T-helper 2 cell treated with Interferon-gamma antibody and Interleukin-4, amounts not matched to agents 5 μg/mL and 100 μg/mL, for 36 hours (primary cell): ENCODE measurements around the gene SRSF3.
"Not testable (repeated sequence)": the region's sequence is repeated elsewhere in the genome, so short reads cannot be mapped to it uniquely, and the experiment has no call there.

ENCODE experiments used
- DNase-seq: peaks from one replicate; pipeline ENCODE4 v3.0.0; 2021; ENCODE audit warnings: low spot score
- H3K27ac Mint-ChIP-seq: one replicate; pipeline ENCODE4 v1.8.0; 2021; ENCODE audit warnings: mild to moderate bottlenecking, mixed read lengths
- H3K27me3 Mint-ChIP-seq: one replicate; pipeline ENCODE4 v1.8.0; 2021; ENCODE audit warnings: low read depth, mixed read lengths
- H3K36me3 Mint-ChIP-seq: one replicate; pipeline ENCODE4 v1.8.0; 2021; ENCODE audit warnings: low read depth, mixed read lengths
- H3K4me1 Mint-ChIP-seq: one replicate; pipeline ENCODE4 v1.8.0; 2021; ENCODE audit warnings: low read depth, mixed read lengths
- H3K4me3 Mint-ChIP-seq: one replicate; pipeline ENCODE4 v1.8.0; 2022; ENCODE audit warnings: mild to moderate bottlenecking, moderate library complexity, mixed read lengths
- H3K9me3 Mint-ChIP-seq: one replicate; pipeline ENCODE4 v1.8.0; 2021; ENCODE audit warnings: mixed read lengths

The SRSF3 gene

DNA sequence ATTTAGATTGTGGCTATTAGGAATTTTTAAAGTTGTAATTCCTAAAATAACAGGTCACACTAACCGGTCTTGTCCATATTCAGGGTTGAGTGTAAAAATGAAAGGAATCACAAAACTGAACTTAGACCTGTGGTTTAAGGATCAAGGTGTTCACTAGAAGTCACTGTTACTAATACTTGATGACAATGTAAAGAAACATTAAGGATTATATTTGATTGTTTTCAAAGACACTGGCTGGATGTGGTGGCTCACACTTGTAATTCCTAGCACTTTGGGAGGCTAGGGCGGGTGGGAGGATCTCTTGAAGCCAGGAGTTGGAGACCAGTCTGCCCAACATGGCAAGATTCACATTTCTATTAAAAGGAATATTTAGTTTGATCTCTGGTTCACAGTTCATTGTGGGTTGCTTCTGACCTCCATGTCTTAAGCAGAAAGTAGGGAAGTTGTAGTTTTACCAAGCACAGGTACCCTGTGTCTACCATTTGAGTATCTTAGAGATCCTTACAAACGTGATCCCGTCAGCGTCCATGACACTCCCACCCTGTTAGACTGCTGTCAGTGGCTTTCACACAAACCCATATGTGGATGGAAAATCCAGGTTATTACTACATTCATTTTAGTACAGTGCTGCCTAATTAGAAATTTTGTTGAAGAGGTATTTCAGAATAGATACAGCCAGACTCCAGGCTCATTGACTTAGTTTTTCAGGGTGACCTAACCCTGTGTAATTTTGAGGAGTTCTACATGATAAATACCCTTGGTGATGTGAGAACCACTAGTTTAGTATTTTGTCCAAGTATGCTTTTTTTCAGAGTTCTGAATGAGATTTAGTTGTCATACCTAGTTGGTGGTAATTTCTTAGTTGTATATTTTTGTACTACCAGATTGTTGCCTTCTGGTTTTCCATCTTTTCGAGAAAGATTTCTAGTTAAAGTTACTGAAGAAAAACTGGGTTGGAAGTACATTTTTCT is 10.2 kb downstream of the SRSF3 start:
- H3K27ac Mint-ChIP-seq, result no peak overlapping the region
- H3K4me1 Mint-ChIP-seq, result peaks cover 55% of the 10 kb centered on the region
- H3K27me3 Mint-ChIP-seq, result no peaks in the 10 kb centered on the region
- H3K36me3 Mint-ChIP-seq, result peaks cover 91% of the 10 kb centered on the region
- no peak for DNase-seq
- no peaks in the 10 kb centered on the region for H3K9me3 Mint-ChIP-seq
- peak overlapping the region; percentile 15 for H3K4me3 Mint-ChIP-seq

DNA sequence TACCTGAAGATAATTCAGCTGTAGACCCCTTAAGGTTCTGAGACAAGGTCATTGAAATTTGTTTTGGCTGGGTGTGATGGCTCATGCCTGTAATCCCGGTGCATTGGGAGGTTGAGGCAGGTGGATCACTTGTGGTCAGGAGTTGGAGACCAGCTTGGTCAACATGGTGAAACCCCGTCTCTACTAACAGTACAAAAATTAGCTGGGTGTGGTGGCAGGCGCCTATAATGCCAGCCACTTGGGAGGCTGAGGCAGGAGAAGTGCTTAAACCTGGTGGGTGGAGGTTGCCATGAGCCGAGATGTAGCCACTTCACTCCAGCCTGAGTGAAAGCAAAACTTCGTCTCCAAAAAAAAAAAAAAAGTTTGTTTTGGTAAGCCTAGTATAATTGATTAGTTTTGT is 11.0 kb downstream of the SRSF3 start:
- Mint-ChIP-seq H3K27me3 (no peaks in the 10 kb centered on the region), H3K9me3 (no peaks in the 10 kb centered on the region), H3K27ac (peak overlapping the region; percentile 20), H3K36me3 (peaks cover 88% of the 10 kb centered on the region), H3K4me1 (peaks cover 47% of the 10 kb centered on the region), H3K4me3 (no peak overlapping the region)
- no peak for DNase-seq

DNA sequence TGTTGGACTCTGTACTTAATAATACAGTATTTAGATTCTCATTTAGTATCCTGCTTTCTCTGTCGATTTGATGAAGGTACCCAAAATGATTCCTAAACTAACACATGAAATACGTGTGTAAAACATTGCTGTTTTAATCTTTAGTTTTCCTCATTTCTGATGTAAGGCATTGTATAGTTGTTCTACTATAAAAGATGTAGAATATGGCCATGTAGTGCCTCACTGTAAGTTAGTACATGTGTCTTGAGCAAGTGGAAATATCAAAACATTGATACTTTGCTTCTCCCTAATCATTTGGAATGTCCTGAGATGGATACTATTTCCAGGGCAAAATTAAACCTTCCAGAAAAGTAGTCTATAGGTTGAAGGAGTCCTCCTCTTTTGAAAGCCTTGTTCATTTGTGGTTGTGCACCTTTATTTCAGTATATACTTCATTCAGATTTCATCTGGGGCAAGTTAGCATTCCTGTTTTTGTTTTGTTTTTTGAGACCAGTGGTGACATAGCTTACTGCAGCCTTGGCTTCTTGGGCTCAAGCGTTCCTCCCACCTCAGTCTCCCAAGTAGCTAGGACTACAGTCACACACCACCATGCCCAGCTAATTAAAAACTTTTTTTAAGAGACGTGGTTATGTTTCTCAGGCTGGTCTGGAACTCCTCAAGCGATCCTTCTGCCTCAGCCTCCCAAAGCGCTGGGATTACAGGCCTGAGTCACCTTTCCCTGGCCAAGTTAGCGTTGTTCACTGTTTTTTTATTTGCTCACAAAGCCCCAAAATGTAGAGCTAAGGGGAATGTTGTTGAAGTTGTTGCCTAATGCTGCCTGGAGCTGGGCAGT is 11.6 kb downstream of the SRSF3 start:
- peaks cover 42% of the 10 kb centered on the region for H3K4me1 Mint-ChIP-seq
- no peaks in the 10 kb centered on the region for H3K27me3 Mint-ChIP-seq
- no peak overlapping the region for H3K4me3 Mint-ChIP-seq
- H3K36me3 Mint-ChIP-seq, result peaks cover 83% of the 10 kb centered on the region
- no peak for DNase-seq
- H3K9me3 Mint-ChIP-seq, result no peaks in the 10 kb centered on the region
- peak overlapping the region; percentile 43 for H3K27ac Mint-ChIP-seq

DNA sequence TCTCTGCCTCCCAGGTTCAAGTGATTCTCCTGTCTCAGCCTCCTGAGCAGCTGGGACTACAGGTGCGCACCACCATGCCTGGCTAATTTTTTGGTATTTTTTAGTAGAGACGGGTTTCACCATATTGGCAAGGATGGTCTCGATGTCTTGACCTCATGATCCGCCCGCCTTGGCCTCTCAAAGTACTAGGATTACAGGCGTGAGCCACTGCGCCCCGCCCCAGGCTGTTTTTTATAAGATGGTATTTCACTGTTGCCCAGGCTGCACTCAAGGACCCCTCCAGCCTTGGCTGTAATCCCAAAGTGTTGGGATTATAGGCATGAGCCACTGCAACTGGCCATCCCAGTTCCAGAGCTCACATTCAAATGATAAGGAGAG is 13.1 kb downstream of the SRSF3 start:
- not testable (repeated sequence) for H3K9me3 Mint-ChIP-seq, DNase-seq, H3K27me3 Mint-ChIP-seq, H3K4me3 Mint-ChIP-seq
- Mint-ChIP-seq H3K4me1 (peaks cover 36% of the 10 kb centered on the region), H3K27ac (peak overlapping the region; percentile 49), H3K36me3 (peaks cover 80% of the 10 kb centered on the region)

DNA sequence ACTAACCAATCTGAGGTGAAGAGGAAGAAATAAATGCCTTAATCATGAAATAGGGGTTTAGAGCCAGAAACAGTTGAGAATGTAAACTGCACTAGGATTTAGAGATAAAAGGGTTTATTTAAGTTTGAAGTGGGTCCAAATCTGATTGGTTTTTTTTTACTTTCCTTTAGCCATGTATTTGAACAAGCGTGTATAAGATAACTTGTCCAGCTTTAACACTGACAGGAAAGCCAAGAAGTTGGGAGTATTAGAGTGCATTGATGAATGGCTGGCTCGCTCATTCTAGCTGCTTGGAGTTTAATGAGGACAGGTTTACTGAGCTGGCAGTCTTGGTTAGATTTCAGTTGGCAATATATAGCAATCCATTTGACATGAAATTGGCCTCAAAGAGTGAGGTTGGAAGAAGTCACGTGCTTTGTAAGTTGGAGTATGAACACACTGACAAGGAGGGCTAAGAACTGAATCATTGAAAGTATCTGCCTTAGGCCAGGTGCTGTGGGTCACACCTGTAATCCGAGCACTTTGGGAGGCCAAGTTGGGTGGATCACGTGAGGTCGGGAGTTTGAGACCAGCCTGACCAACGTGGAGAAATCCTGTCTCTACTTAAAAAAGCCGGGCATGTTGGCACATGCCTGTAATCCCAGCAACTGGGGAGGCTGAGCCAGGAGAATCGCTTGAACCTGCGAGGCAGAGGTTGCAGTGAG is 13.7 kb downstream of the SRSF3 start:
- Mint-ChIP-seq H3K27ac (peak overlapping the region; percentile 55), H3K9me3 (no peaks in the 10 kb centered on the region), H3K4me1 (peaks cover 36% of the 10 kb centered on the region), H3K27me3 (no peaks in the 10 kb centered on the region), H3K4me3 (no peak overlapping the region), H3K36me3 (peaks cover 82% of the 10 kb centered on the region)
- DNase-seq, result no peak

DNA sequence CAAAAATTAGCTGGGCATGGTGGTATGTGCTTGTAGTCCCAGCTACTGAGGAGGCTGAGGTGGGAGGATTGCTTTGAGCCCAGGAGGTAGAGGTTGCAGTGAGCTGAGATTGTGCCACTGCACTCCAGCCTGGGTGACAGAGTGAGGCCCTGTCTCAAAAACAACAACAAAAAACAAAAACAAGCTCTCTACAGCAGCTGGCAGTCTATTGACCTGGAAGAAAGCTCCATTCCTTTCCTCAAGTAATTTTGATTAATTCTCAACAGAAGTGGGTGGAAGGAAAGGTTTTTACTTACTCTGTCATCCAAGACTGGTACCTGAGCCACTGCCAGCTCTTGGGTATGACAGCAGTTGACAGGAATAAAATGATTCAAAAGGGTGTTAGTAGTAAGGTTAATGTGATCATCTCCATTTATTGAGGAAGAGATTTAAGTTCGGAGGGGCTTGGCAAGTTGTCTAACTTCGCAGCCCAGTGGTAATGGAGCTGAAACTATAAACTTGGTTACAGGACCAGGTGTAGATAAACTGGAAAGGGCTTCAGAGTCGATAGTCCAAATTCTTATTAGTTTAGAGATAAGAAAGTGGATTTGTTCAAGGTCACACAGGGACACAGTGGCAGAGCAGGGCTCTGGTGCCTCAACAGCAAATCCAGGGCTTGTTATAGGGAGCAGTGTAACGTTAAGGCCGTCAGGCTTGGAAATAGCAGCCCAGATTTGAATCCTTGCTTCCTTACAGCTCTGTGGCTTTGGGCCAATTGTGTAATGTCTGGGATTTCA is 14.8 kb downstream of the SRSF3 start:
- H3K36me3 Mint-ChIP-seq, result peaks cover 77% of the 10 kb centered on the region
- no peaks in the 10 kb centered on the region for H3K9me3 Mint-ChIP-seq
- no peaks in the 10 kb centered on the region for H3K27me3 Mint-ChIP-seq
- no peak for DNase-seq
- peaks cover 26% of the 10 kb centered on the region for H3K4me1 Mint-ChIP-seq
- no peak overlapping the region for H3K4me3 Mint-ChIP-seq
- peak overlapping the region; percentile 49 for H3K27ac Mint-ChIP-seq

DNA sequence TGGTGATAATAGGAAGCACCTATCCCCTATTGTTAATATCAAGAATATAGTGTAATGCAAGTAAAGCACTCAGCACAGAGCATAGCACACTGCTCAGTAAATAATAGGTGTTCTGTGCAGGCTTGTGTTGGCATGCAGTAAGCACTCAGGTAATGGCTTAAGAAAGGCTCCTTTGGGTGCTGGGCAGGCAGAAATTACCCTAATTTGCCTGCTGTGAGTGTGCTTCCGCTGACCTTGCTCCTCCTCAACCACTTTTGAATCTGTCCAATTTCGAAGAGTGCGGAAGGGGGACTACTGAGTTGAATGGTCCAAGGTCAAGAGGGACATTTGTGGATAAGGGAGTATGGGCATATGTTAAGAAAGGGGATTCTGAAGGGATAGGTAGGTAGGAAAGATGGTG is 15.4 kb downstream of the SRSF3 start:
- Mint-ChIP-seq H3K36me3 (peaks cover 74% of the 10 kb centered on the region), H3K4me3 (no peak overlapping the region), H3K9me3 (no peaks in the 10 kb centered on the region), H3K27ac (no peak overlapping the region), H3K4me1 (peaks cover 20% of the 10 kb centered on the region), H3K27me3 (no peaks in the 10 kb centered on the region)
- no peak for DNase-seq

DNA sequence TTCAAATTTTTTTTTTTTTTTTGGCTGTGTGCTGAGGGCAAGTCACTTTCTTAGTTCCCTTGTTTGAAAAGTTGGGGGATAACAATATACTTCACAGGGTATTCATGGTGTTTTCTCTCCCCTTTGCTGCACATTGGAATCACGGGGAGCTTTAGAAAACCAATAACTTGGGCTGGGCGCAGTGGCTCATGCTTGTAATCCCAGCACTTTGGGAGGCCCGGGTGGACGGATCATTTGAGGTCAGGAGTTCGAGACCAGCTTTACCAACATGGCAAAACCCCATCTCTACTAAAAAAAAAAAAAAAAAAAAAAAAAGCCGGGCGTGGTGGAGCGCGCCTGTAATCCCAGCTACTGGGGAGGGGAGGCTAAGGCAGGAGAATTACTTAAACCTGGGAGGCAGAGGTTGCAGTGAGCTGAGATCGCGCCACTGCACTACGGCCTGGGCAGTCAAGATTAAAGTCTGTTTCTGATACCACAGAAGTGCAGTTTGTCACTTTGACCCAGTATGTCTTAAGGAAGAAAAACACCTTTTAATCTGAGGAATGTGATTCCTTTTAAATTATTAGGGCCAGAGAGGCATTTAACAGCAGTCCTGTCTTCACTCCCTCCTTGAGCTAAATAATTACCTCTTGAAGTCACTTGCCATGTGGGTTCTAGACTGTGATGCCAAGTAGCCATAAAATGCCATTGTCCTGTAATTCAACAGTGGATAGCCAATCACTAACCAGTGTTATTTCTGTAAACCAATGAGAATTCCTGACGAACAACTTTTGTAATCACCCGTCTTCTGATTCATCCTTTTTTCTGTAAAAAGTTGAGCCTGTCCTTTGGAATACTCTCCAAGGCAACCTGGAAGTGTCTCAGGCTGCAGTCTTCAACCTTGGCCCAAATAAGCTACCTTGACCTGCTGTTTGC is 16.1 kb downstream of the SRSF3 start:
- H3K9me3 Mint-ChIP-seq, result no peaks in the 10 kb centered on the region
- no peak for DNase-seq
- no peak overlapping the region for H3K4me3 Mint-ChIP-seq
- peaks cover 17% of the 10 kb centered on the region for H3K4me1 Mint-ChIP-seq
- no peaks in the 10 kb centered on the region for H3K27me3 Mint-ChIP-seq
- H3K27ac Mint-ChIP-seq, result no peak overlapping the region
- peaks cover 71% of the 10 kb centered on the region for H3K36me3 Mint-ChIP-seq

DNA sequence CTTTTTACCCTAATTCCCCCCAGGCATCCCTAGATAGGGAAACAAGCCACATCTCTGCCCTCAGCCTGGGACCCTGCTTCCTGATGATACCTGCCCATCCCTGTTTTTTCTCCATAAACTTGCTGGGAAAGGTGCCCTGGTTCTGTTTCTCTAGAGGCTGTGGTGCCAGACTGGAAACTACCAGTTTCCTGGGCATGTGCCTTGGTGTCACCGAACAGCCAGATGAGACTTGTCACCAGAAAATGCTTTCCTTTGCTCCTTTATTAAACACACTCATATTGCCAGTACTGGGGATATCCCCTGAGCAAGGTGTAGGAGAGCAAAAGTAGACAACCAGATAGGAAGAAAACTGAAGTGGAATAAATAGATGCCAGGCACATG is 16.8 kb downstream of the SRSF3 start:
- Mint-ChIP-seq H3K36me3 (peaks cover 67% of the 10 kb centered on the region), H3K27me3 (no peaks in the 10 kb centered on the region), H3K9me3 (no peaks in the 10 kb centered on the region), H3K4me1 (peaks cover 13% of the 10 kb centered on the region), H3K4me3 (no peak overlapping the region), H3K27ac (peak overlapping the region; percentile 18)
- no peak for DNase-seq

DNA sequence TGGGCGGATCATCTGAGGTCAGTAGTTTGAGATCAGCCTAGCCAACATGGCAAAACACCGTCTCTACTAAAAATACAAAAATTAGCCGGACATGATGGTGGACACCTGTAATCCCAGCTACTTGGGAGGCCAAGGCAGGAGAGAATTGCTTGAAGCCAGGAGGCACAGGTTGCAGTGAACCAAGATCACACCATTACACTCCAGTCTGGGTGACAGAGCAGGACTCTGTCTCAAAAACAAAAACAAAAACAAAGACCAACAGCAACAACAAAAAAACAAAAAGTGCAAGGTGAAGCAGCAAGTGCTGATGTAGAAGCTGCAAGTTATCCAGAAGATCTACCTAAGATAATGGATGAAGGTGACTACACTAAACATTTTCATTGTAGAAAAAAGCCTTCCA is 17.5 kb downstream of the SRSF3 start:
- H3K4me1 Mint-ChIP-seq, result peaks cover 10% of the 10 kb centered on the region
- not testable (repeated sequence) for H3K9me3 Mint-ChIP-seq, H3K4me3 Mint-ChIP-seq, H3K27ac Mint-ChIP-seq, H3K27me3 Mint-ChIP-seq, DNase-seq
- H3K36me3 Mint-ChIP-seq, result peaks cover 62% of the 10 kb centered on the region

DNA sequence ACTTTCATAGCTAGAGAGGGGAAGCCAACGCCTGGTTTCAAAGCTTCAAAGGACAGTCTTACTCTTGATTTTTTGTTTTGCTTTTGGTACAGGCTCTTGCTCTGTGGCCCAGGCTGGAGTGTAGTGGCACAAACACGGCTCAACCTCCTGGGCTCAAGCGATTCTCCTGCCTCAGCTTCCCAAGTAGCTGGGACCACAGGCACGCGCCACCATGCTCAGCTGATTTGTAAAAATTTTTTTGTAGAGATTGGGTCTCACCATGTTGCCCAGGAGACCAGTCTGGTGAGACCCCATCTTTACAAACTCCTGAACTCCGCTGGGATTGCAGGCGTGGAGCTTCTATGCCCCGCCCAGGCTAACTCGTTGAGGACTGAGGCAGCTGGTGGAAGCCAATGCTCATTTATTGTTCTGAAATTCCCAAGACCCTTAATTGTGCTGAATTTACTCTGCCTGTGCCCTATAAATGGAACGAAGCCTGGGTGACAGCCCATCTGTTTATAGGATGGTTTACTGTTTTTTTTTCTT is 18.0 kb downstream of the SRSF3 start:
- Mint-ChIP-seq H3K36me3 (peaks cover 60% of the 10 kb centered on the region), H3K4me1 (peaks cover 10% of the 10 kb centered on the region), H3K4me3 (no peak overlapping the region), H3K27ac (no peak overlapping the region), H3K9me3 (no peaks in the 10 kb centered on the region), H3K27me3 (no peaks in the 10 kb centered on the region)
- no peak for DNase-seq

DNA sequence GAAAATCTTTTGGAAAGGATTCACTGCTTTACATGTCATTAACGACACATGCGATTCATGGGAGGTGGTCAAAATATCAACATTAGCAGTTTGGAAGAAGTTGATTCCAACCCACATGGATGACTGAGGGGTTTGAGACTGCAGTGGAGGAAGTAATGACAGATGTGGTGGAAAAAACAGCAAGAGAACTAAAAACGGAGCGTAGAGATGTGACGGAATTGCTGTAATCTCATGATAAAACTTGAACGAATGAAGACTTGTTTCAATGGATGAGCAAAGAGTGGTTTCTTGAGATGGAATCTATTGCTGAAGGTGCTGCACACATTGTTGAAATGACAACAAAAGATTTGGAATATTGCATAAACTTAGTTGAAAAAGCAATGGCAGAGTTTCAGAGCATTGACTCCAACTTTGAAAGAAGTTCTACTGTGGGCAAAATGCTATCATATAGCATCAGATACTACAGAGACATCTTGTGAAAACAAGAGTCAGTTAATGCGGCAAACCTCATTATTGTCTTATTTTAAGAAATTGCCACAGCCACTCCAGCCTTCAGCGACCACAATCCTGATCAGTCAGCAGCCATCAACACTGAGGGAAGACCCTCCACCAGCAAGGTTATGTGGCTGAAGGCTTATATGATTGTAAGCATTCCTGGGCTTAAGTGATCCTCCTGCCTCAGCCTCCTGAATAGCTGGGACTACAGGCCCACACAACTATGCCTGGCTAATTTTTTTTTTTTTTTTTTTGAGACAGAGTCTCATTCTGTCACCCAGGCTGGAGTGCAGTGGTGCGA is 19.2 kb downstream of the SRSF3 start:
- H3K27me3 Mint-ChIP-seq, result no peaks in the 10 kb centered on the region

More for the DNA sequence above, 19.2 kb downstream of the SRSF3 start:
- Mint-ChIP-seq H3K27ac (no peak overlapping the region), H3K9me3 (no peaks in the 10 kb centered on the region), H3K4me1 (peaks cover 10% of the 10 kb centered on the region), H3K36me3 (peaks cover 48% of the 10 kb centered on the region), H3K4me3 (no peak overlapping the region)
- DNase-seq, result no peak
